ENCODE measurements around the gene TMEM151B.
"Not testable (repeated sequence)": the region's sequence is repeated elsewhere in the genome, so short reads cannot be mapped to it uniquely, and the experiment has no call there.

The TMEM151B gene

DNA sequence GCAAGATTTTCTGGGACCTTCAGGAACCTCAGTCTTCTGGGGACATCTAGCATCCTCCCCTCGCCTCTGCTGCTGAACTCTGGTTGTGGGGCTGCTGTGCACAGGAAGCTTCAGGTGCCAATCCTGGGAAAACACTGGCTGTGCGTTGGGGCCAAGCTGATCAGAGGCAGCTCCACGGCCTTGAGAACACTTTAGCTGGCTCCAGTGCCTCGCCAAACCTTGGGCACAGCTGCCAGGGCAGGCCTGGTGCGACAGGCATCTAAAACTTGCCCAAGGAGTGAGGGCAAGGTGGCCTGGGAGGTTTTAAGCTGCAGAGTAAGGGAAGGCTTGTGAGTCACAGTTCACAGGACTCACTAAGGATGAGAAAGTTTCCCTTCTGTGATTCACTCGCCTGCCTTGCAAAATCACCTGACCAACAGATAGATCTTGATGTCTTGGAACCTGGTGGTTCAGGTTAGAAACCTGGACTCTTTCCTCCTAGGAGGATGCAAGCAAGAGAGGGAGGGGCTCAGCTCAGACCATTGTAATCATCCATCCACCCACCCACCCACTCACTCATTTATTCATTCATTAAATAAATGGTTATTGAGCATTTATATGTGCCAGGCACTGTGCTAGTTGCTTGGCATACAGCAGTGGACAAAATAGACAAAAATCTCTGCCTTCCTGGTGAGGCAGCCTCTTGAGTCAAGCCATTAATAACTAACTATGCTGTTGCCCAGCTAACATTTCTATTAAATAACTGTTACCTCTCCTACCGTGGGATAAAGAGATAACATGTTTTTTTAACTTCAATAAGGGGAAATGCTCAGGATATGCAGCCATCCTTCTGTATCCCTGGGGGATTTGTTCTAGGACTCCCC lies 69.7 kb downstream of the TMEM151B start:
- DNase-seq: no peak

DNA sequence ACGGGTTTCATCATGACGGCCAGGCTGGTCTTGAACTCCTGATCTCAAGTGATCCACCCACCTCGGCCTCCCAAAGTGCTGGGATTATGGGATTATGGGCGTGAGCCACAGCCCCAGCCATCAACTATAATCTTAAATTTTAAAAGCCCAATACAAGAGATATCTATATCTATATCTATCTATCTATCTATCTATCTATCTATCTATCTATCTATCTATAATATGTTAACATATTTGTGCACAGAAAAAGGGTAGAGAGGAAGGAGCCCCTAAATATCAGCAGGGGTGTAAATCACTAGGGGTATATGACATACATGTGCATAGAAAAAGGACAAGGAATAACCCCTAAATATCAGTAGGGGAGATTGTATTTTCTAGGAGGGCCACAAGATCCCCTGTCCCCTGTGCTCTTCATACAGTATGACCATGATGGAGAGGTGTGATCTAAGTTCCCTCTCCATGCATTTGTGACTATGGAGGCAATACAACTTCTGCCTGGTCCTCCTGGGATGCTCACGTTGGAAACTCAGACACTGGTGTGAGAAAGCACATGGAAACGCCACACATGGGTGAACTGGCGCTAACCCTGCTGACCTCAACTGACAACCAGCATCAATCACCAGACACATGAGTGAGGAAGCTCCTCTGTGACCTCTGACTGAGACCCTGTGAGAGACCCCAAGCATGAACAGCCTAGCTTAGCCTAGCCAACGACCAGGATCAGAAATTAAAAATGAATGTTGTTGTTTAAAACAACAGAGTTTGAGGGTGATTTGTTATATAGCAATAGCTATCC lies 71.0 kb downstream of the TMEM151B start:
- no peak for DNase-seq

GRCh38 chr6:44342052-44342451 lies 71.8 kb downstream of the TMEM151B start:
- no peak for DNase-seq

- peak in 1 of 5 donors; percentile 2 for DNase-seq
Observed at GRCh38 chr6:44342489-44342888, 72.2 kb downstream of the TMEM151B start, which contains the start of gene SPATS1. SPATS1 (plus strand) TSS chr6:44342650; CDS start chr6:44343096, 446 bp downstream.

GRCh38 chr6:44346818-44347217 lies 76.6 kb downstream of the TMEM151B start:
- DNase-seq: not testable (repeated sequence)

GRCh38 chr6:44349904-44350649 lies 79.8 kb downstream of the TMEM151B start:
- DNase-seq: no peak

DNA sequence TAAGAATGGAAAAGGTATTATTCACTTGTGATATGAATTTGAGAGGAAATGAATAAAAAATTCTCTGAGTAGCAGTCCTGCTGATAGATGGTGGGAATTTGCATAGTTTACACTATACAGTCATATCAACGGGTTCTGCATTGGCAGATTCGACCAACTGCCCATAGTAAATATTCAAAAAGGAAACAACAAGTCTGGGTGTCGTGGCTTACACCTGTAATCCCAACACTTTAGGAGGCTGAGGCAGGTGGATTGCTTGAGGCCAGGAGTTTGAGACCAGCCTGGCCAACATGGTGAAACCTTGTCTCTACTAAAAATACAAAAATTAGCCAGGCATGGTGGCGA lies 80.4 kb downstream of the TMEM151B start:
- DNase-seq: not testable (repeated sequence)

DNA sequence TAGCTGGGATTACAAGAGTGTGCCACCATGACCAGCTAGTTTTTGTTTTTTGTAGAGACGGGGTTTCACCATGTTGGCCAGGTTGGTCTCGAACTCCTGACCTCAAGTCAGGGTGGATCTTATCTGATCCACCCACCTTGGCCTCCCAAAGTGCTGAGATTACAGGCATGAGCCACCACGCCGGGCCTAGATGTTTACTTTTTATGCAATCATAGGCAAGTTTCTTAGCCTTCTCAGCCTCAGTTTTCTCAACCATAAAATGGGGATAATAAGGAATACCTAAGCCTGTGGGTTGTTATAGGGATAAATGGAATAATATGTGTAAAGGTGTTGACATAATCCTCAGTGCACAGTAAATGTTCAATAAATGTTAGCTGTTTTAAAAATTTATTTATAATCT lies 82.0 kb downstream of the TMEM151B start:
- no peak for DNase-seq

- DNase-seq: no peak
Observed at GRCh38 chr6:44353336-44353735, 83.1 kb downstream of the TMEM151B start.

- no peak for DNase-seq
Observed at GRCh38 chr6:44355640-44356039, 85.4 kb downstream of the TMEM151B start.

- no peak for DNase-seq
Observed at GRCh38 chr6:44356487-44356886, 86.2 kb downstream of the TMEM151B start.

Data from T-helper 1 cell (primary cell).